Stimulated activated CD4-positive, alpha-beta T cell treated with anti-CD3 and anti-CD28 coated beads, Interleukin-15, amount 100 ng/mL, for 1 hour (primary cell): ENCODE results near the gene KRTAP10-6.
"Not testable (repeated sequence)": the region's sequence is repeated elsewhere in the genome, so short reads cannot be mapped to it uniquely, and the experiment has no call there.

ENCODE experiments used
- DNase-seq, 2 donors: peaks; one replicate each; pipeline ENCODE4 v3.0.0-alpha.2; 2020; ENCODE audit warnings: low read depth in 1 of 2, low spot score in 1 of 2

KRTAP10-6 gene

DNA sequence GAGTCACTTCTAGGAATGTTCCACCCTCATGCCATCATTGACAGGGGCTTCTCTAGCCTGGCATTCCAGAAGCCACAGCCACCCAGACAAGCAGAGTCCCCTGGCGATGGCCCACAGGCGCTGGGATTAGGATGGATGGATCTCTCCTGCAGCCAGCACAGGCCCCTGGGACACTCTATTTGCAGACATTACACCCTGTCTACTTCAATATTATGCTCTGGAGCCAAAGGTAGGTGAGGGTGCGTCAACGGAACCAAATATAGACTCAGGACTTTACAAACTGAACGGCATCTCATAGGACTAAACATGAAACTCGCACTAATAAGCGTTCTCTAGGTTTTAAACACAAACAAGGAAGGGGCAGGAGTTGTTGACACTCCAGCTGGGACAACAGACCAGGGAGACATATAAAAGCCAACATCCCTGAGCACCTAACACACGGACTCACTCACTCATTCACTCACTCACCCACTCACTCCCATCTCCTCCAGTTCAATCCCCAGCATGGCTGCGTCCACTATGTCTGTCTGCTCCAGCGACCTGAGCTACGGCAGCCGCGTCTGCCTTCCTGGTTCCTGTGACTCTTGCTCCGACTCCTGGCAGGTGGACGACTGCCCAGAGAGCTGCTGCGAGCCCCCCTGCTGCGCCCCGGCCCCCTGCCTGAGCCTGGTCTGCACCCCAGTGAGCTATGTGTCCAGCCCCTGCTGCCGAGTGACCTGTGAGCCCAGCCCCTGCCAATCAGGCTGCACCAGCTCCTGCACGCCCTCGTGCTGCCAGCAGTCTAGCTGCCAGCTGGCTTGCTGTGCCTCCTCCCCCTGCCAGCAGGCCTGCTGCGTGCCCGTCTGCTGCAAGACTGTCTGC lies 8.0 kb upstream of the KRTAP10-6 start, which contains the start of gene KRTAP10-7:
TSS of gene KRTAP10-7 (plus strand) at position 480 of the 861 bp plus-strand sequence. CDS start at position 505, 25 bp downstream.
- DNase-seq = not testable (repeated sequence)

DNA sequence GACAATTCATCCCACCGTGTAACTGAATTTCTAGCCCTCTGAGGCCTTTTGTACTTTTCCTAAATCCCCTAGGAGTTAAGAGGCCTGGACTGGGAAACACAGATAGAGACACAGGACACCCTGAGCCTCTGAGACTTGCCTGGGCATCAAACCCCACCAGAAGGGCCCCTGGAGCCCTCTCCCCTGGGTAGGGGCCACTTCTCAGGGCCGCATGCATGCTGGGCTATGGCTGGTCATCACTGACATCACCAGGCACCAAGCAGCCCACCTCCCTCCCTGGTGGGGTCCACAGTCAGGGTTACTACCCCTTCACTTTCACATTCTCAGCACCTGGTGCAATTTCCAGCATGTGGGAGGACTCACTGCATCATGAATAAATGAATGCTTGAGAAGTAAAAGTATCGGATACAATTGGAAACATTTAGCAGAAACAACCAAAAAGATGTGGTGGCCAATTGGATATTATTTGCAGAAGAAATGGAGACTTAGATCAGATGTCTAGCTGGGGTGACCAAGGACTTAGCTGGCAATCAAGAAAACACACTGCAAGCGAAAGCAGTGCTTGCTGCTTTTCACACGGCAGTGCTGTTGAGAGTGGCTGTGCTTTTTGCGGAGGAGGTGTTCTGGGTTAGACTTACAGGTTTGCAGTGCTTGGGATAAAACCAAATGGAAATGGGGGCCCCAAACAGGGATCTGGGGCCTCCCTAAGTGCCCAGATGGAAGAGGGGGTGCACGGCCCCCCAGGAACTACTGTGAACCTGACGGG lies 7.1 kb upstream of the KRTAP10-6 start:
- DNase-seq = no peak

DNA sequence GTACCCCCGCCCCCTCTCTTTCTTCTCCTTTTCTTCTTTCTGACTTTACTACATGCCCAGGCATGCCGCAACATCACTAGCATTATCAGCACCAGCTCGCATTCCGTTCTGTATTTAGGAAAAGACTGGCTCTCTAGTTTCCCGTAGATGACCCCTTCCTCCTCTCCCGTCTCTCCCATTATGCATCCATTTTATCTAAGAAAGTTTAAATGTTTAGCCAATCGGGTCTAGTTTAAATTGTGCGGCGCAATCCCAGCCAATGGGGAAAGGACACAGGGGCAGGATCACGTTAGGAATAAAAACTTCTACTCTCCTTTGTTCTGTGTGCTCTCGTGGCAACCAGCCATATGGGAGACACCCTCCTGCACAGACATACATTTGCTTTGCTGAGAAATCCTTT lies 5.8 kb upstream of the KRTAP10-6 start:
- no peak for DNase-seq

DNA sequence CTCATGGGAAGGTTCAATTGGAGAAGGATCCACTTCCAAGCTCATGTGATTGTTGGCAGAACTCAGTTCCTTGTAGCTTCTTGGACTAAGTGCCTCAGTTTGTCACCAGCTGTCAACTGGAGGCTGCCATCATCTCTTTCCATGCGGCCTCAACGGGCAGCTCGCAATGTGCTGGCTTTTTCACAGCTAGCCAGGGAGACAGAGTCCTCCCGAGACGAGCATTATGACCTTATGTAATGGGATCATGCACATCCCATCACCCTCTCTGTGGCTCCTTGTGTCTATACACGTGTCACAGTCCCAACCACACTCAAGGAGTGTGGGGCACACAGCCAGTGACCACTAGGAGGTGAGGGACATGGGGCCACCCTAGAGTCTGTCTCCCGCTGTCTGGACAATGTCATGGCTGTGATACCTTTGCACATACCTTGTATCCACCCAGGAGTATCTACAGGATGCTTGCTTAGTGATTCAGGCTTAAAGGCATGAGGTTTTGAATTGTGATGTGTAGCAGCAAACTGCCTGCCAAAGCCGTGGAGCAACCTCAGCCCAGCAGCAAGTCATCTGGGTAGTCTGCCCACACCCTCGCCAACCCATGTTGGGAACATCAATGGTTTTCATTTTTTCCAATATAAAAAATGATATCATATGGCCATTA lies 3.9 kb upstream of the KRTAP10-6 start:
- no peak for DNase-seq

DNA sequence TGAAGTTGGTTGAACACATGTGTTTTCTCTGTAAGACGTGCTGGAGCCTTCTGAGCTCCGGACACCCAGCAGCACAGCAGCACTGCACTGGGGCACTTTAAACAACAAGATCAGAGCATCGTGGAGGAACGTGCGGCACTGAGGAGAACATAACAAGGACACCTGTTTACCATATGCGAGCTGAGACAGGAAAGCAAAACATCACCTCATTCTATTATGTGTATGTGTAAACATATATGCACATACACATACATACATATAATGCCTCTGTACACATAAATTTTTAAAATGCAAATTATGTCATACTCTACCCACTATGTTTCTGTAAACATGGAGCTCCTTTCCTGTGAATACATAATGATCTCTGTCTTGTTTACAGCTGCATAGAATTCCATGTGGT lies 3.2 kb upstream of the KRTAP10-6 start:
- DNase-seq = no peak

DNA sequence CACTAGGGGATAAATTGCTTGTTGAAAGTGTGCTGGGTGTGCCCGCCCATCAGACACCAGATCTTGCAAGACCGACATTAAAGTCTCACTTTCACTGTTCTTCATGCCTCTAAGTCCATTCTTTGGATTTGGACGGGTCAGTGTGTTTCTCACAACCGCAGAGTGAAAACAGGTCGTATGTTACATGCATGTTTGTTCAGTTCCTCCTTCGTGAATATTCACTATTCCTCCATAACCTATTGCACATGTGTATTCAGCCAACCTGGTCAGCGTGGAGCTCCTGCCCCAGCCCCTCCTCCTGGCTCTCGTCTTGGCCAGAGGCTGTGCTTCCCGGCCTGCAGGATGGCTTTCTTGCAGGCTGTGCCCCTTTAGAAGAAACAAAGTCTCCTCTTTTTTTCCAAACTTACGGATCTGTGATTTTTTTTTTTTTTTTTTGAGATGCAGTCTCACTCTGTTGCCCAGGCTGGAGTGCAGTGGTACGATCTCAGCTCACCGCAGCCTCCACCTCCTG lies 2.2 kb upstream of the KRTAP10-6 start:
- DNase-seq = no peak

DNA sequence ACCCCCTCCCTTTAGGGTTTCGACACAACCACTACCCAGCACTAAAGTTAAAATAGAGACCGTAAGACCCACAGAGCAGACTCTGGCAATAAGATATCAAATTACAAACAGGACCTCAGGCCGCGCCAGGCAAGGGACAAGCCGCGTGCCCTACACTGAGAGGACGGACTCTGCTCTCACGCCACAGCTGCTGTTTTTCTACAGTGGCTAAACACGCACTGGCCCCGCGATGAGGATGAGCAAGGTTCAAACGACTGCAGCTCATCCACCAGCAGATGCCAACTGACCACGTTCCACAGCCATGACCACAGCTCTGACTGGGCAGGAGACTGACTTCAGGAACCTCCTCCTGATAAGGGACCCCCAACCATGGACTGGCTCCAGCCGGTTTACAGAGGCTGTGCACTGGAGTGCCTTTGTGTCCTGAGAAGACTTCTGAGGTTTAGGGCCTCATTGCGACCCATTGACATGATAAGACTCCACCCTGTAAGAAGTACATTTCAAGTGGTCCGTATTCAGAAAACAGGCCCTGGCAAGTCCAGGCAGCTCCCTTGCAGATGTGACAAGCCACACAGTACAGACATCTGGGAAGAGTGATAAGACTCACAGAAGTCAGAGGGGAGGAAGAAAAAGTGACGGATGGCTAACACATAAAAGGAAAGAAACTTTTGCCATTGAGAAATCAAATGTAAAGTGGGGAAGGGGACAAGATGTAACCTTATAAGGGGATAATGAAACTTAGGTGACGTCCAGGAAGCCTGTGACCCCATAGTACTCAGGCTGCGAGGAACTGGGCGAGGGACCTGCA lies 1.5 kb upstream of the KRTAP10-6 start:
- DNase-seq = no peak

DNA sequence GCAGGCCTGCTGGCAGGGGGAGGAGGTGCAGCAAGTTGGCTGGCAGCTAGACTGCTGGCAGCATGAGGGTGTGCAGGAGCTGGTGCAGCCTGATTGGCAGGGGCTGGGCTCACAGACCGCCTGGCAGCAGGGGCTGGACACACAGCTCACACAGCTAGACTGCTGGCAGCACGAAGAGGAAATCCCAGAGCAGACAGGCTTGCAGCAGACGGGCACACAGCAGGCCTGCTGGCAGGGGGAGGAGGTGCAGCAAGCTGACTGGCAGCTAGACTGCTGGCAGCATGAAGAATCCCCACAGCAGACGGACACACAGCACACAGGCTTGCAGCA lies 539 bp downstream of the KRTAP10-6 start:
- DNase-seq = not testable (repeated sequence)

DNA sequence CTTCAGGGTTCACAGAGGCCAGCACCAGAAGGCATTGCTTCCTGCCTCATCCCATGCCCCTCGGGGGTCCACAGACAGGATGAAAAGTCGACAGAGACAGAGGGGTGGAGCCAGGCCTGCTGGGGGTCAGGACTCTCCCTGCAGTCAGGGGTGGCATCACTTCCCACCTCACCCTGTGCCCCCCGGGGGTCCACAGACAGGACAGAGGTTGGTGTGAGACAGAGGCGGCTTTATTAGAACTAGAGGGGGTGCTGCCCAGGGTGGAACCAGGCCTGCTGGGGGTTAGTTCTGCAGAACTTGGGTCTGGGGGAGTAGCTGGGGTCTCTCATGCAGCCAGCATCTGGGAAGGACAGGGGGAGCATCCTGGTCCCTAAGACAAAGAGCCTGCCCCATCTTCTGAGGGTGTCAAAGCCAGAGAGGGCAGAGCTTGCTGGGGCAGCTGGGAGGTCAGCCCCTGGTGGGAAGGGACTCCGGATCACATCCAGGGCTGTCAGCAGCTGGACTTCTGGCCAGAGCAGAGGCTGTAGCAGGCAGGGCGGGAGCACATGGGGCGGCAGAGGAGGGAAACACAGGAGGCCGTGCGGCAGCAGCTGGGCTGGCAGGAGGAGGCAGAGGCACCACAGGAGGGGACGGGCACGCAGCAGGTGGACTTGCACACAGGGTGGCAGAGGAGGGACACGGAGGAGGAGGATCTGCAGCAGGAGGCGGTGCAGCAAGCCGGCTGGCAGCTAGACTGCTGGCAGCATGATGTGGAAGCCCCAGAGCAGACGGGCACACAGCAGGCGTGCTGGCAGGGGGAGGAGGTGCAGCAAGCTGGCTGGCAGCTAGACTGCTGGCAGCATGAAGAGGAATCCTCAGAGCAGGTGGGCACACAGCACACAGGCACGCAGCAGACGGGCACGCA lies 1.2 kb downstream of the KRTAP10-6 start:
- not testable (repeated sequence) for DNase-seq

DNA sequence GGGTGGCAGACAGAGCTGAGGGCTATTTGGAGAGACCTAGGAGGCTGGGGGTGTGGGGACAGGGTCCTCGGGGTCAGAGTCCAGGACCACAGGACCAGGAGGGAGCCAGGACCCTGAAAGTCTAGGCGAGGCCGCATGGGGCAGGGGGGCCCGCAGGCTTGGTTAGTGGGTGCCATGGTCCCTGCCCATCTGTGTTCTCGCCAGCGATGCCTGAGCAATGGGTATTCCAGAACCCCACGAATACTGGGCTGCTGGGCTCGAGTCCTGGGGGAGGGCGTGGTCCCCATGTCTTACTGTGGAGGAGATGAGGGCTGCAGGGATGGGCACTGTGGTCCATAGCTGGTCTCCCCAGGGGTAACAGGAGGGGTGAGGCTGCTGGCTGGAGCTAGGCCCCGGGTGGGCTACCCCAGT lies 2.0 kb downstream of the KRTAP10-6 start:
- DNase-seq = no peak

DNA sequence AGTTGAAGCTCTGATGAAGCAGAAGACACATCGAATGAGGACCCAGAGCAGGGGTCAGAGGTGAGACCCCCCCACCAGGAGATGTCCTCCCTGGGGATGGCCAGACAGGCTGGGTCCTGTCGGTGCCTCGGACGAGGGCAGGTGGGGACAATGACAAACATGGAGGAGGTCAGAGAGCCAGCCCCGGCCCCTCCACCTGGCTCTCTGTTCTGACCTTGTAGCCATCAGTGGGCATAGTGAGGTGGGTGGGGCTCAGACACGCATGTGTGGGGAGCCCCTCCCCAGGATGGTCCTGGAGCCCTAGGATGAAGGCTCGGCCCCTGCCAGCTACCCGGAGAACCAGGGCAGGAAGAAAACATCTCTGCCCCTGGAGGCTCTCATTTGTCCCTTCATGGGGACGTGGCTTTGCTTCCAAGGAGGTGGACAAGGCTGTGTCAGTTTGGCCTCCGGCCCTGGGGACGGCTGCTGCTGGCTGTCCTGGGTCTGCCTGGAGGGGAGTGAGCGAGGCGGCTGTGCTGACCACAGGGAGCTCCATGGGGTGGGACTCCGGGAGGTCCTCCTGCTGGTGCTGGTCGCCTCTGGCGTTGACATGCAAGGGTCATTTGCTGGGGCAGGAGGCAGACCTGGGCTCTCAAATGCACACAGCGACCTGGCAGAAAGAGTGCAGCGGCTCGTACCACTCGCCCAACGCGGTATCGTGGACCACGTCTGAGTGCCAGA lies 2.6 kb downstream of the KRTAP10-6 start:
- no peak for DNase-seq

DNA sequence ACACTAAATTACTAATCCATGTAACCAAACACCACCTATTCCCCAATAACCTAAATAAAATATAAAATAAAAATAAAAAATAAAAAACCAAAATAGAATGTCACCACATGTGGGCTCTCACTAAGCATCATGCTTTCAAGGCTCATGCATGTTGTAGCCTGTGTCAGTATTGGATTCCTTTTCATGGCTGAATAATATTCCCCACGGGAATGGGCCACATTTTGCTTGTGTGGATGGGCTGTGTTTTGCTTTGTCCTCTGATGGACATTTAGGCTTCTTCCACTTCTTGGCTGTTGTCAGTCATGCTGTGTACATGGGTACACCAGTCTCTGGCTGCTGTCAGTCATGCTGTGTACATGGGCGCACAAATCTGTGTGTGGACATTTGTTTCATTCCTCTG lies 3.2 kb downstream of the KRTAP10-6 start:
- no peak for DNase-seq

DNA sequence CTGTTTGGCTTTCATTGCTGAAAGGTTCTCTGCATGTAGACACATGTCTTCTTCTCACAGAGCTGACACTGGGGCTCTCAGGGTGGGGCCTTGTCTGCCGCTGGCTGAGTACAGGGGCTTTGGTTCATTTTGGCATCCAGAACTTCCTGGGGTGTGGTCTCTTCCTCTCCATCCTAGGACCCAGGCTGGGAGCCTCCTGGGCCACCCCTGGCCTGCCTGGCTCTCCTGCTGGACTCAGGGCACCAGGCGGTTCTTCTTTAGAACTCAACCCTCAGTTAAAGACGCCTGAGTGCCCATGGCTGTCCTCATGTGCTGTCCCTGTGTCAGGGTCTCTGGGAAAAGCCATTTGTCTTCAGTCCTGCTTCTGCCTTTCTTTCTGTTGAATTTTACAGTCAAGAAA lies 6.4 kb downstream of the KRTAP10-6 start:
- DNase-seq = no peak

DNA sequence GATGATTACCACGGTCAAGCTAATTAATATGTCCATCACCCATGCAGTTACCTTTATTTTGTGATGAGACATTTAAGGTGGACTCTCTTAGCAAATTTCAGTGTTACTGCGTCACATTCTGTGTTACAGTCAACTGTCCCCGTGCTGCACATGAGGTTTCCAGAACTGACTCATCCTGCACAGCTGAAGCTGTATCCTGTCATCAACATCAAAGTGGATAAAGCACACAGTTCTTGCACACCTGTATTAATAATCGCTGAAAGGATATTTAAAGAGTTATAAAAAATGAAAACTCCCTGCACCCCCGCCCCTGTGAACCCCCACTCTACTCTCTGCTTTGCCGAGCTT lies 8.5 kb downstream of the KRTAP10-6 start:
- DNase-seq = no peak

DNA sequence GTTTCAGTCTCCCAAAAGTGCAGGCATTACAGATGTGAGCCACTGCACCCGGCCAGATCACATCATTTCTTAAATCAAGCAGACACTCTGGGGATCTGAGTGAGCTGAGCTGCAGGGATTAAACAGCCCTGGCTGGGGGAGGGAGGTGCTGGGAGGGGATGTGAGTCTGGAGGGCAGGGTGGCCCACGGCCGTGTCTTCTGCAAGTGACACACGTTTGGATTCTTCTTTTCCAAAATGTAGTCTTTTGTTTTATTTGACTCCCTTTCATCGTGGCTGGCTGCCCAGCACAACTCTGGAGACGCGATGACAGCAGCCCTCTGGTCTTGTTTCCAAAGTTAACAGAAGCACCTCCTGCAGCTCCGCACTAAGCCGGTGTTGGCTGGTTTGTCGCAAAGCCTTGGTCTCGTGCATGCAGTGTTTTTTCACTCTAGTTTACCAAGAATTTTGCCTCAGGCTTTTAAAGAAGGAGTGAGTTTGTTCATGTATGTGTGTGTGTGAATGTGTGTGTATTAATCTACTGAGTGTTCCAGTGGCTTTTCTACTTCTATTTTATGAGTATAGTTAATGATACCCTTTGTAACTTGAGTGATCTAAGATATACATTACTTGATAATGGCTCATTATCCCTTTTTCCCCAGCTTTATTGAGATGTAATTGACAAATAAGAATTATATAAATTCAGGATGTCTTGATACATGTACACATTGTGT lies 9.1 kb downstream of the KRTAP10-6 start:
- DNase-seq = no peak

DNA sequence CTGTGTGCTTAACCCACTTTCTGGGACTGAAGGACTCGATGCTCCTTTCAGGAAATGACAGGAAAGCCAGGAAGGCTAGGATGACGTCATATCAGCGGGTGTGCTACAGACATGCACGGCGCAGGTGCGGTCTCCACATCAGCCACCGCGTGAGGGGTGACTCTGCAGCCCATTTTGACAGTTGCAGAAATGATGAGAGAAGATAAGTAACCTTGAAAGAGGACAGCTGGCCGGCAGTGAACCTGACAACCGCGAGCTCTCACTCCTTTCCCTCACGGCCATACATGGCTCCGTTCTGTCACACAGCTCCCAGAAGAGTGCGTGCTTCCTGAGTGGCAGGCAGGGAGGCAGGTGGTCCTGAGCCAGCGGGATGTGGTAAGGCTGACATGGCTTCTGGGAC lies 10.2 kb downstream of the KRTAP10-6 start:
- no peak for DNase-seq

DNA sequence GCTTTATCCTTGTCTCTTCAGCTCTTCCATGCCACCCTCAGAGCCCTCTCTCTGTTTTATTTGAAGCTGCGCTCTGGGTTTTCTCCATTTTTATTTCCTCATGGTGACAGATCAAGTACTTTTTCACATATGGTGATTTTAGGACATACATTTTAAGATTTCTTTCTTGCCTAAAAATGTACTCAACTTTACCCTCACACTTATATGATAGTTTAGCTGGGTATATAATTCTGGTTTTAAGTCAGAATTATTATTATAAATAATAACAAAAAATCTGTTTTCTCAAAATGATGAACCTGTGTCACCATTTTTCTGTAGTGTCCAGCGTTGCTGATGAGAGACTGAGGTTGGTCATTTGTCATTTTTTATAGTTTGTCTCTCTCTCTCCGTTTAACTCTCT lies 11.1 kb downstream of the KRTAP10-6 start:
- DNase-seq = no peak

DNA sequence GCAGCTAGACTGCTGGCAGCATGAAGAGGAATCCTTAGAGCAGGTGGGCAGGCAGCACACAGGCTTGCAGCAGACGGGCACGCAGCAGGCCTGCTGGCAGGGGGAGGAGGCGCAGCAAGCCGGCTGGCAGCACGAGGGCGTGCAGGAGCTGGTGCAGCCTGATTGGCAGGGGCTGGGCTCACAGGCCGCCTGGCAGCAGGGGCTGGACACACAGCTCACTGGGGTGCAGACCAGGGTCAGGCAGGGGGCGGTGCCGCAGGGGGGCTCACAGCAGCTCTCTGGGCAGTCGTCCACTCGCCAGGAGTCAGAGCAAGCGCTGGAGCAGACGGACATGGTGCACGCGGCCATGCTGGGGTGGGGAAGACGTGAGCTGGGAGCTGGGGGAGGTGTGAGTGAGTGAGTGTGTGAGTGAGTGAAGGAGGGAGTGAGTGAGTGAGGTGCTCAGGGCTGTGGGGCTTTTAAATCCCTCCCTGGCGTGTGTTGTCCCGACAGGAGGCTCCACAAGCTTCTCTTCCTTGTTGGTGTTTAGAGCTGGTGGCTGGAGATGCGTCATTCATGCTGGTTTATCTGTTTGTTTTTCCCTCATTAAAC lies 12.0 kb downstream of the KRTAP10-6 start, which contains the start of gene KRTAP10-5:
TSS of gene KRTAP10-5 (minus strand) at position 374 of the 591 bp plus-strand sequence. CDS start at position 348, 26 bp downstream.
- DNase-seq = not testable (repeated sequence)
